ENCODE measurements around the gene FGFR1OP2.

- TF ChIP-seq CTCF (IDR thresholded peaks at IDR 0.05) (no peak), POLR2A (IDR thresholded peaks at IDR 0.05) (no peak), POLR2AphosphoS5 (IDR thresholded peaks at IDR 0.05) (no peak), EP300 (IDR thresholded peaks at IDR 0.05) (no peak)
Observed at GRCh38 chr12:27013611-27014084, 75.4 kb downstream of the FGFR1OP2 start.

Measured in stomach (tissue), 4 donors.